ENCODE measurements around the gene FAM222B.

Gene FAM222B

GRCh38 chr17:28760601-28761562 lies 81.7 kb downstream of the FAM222B start:
- TF ChIP-seq, protein P1, sequence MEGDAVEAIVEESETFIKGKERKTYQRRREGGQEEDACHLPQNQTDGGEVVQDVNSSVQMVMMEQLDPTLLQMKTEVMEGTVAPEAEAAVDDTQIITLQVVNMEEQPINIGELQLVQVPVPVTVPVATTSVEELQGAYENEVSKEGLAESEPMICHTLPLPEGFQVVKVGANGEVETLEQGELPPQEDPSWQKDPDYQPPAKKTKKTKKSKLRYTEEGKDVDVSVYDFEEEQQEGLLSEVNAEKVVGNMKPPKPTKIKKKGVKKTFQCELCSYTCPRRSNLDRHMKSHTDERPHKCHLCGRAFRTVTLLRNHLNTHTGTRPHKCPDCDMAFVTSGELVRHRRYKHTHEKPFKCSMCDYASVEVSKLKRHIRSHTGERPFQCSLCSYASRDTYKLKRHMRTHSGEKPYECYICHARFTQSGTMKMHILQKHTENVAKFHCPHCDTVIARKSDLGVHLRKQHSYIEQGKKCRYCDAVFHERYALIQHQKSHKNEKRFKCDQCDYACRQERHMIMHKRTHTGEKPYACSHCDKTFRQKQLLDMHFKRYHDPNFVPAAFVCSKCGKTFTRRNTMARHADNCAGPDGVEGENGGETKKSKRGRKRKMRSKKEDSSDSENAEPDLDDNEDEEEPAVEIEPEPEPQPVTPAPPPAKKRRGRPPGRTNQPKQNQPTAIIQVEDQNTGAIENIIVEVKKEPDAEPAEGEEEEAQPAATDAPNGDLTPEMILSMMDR (IDR thresholded peaks at IDR 0.05; ENCODE audit: control insufficient read depth, extremely low read depth, insufficient read depth) = no peak
- peak; percentile 98 for DNase-seq (ENCODE audit: low read depth)
- H3K4me3 ChIP-seq (ENCODE audit: low read depth, low read length) = no peak overlapping the region

DNA sequence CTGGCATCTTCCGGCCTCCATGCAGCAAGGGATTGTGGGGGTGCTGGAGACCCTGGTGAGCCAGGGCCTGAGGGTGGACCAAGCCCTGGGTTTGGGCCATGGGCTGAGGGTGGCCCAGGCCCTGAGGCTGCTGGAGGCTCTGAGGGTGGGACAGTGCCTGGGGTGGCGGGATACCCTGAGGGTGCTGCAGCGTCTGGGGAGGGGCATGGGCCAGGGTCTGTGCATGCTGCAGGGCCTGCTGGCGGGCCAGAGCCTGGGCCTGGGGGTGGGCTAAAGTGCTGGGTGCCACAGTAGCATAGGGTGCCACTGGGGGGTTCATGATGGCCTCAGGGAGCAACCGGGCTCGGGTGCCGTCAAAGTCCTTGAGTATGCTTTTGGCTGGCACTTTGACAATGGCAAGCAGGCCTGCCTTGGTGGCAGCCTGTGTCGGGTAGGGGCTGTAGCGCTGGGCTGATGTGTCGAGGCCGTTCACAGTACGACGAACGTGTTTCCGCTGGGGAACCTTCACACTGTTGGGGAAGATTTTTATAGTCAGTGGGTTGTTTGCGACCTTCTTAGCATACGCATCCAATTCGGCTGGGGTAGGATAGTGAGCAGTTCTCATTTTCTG lies 83.2 kb downstream of the FAM222B start:
- H3K4me3 ChIP-seq (ENCODE audit: low read depth, low read length) = no peak overlapping the region
- no peak for DNase-seq (ENCODE audit: low read depth)
- TF ChIP-seq, protein P1 (IDR thresholded peaks at IDR 0.05; ENCODE audit: control insufficient read depth, extremely low read depth, insufficient read depth) = no peak

DNA sequence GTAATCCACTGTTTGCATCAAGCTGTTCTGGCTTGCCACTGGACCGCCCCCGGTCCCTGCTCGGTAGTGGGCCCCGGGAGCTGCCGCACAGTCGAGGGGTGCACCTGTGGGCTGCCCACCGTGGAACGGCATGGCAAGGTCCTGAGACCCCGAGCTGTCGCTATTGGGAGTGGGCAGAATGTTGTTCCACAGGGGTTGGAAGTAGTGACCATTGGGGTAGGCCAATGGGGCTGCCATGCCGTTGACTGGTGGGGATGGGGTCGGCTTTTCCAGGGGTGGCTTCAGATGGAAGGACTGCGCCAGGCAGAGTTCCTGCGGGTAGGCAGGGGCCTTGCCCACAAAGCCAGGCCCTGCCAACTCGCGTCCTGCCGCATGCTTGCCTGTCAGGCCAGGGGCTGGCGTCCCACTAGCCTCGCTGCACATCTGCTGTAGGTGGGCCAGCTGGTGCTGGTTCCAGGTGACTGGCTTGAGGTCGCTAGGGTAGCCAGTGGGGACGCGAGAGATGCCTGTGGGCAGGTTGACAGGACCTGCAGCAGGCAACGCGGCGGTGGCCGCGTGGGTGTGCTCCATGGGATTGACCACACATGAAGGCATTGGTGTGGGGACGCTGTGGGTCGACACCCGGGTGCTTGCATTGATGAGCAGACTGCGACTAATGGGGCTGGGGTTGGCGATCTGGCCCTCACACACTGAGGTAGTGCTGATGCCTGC lies 84.0 kb downstream of the FAM222B start:
- no peak for DNase-seq (ENCODE audit: low read depth)
- TF ChIP-seq, protein P1 (IDR thresholded peaks at IDR 0.05; ENCODE audit: control insufficient read depth, extremely low read depth, insufficient read depth) = no peak
- no peak overlapping the region for H3K4me3 ChIP-seq (ENCODE audit: low read depth, low read length)

GRCh38 chr17:28756049-28756804 lies 86.4 kb downstream of the FAM222B start:
- TF ChIP-seq, protein P1 (IDR thresholded peaks at IDR 0.05; ENCODE audit: control insufficient read depth, extremely low read depth, insufficient read depth) = no peak
- no peak overlapping the region for H3K4me3 ChIP-seq (ENCODE audit: low read depth, low read length)
- DNase-seq (ENCODE audit: low read depth) = peak; percentile 52

DNA sequence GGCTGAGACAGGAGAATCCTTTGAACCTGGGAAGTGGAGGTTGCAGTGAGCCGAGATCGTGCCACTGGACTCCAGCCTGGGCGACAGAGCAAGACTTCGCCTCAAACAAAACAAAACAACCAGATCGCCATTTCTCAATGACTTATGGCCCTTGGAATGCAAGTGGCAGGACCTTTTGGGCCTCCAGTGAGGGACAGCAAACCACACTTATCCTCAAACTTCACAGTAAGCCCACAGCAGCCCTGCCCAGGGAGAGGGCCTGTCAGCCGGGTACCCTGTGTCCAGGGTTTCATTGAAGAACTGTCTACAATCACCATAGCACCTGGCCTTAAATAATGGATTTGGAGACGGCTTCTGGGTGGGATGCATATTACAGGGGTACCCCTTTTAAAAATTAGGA lies 87.1 kb downstream of the FAM222B start:
- TF ChIP-seq, protein P1 (IDR thresholded peaks at IDR 0.05; ENCODE audit: control insufficient read depth, extremely low read depth, insufficient read depth) = no peak
- H3K4me3 ChIP-seq (ENCODE audit: low read depth, low read length) = no peak overlapping the region
- DNase-seq (ENCODE audit: low read depth) = no peak

DNA sequence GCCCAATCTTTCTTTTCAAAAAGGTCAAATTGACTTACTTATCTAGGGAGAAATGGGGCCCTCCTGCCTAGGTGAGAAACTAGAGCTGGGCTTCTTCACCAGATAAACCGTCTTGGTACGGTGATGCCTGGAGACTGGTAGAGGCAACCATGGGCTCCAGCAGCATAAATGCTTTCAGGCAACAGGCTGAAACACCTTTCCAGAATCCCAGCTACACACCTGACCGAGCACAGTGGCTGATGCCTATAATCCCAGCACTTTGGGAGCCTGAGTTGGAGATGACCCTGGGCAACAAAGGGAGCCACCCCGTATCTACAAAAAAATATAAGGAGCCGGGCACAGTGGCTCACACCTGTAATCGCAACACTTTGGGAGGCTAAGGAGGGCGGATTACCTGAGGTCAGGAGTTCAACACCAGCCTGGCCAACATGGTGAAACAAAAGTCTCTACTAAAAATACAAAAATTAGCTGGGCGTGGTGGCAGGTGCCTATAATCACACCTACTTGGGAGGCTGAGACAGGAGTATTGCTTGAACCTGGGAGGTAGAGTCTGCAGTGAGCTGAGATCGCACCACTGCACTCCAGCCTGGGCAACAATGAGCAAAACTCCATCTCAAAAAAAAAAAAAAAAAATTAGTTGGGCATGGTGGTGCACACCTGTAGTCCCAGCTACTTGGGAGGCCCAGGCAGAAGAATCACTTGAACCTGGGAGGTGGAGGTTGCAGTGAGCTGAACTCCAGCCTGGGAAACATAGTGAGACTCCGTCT lies 90.8 kb downstream of the FAM222B start:
- no peak for DNase-seq (ENCODE audit: low read depth)
- TF ChIP-seq, protein P1 (IDR thresholded peaks at IDR 0.05; ENCODE audit: control insufficient read depth, extremely low read depth, insufficient read depth) = no peak
- H3K4me3 ChIP-seq (ENCODE audit: low read depth, low read length) = no peak overlapping the region
